Sigmoid colon (tissue), 4 donors: ENCODE measurements around the gene NPTN.

Experiments used
- EP300 ChIP-seq, 4 donors: sonication (generic); formaldehyde crosslinking; IDR thresholded peaks; one replicate each; pipeline ENCODE4 v1.6.1; 2017; ENCODE audit warnings: antibody characterized with exemption in 4 of 4
- POLR2A ChIP-seq, 2 donors: fragments of 450-650 bp; IDR thresholded peaks; one replicate each; pipeline ENCODE4 v1.6.1; 2016; ENCODE audit warnings: antibody characterized with exemption in 2 of 2, mild to moderate bottlenecking in 2 of 2, moderate library complexity in 2 of 2
- TF ChIP-seq, protein P1 (sequence below), 4 experiments: fragments of 450-650 bp in 3 of 4; fragments of 200-600 bp in 1 of 4; IDR thresholded peaks; one replicate each; pipeline ENCODE4 v1.5.1; 2016 to 2019; ENCODE audit warnings: antibody characterized with exemption in 4 of 4, mild to moderate bottlenecking in 3 of 4, moderate library complexity in 2 of 4

DNA sequence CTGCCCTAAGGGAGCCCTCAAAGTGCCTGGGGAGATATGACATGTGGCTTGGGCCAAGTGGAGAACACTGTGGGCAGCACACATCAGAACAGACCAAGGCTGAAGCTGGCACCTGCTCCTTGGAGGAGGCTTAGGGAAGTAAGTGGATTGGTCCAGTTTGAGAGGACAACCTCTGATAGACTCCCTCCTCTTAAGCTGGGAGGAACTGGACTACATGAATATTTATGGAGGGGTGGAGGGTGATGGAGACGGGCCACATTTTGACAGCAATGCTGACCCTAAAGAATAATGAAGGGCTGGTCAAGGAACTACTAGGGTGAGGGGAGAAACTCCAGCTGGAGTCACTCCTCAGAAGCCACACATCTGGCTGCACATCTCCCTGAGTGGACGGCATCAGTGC, 44.5 kb upstream of the NPTN start:
- TF ChIP-seq, protein P1, sequence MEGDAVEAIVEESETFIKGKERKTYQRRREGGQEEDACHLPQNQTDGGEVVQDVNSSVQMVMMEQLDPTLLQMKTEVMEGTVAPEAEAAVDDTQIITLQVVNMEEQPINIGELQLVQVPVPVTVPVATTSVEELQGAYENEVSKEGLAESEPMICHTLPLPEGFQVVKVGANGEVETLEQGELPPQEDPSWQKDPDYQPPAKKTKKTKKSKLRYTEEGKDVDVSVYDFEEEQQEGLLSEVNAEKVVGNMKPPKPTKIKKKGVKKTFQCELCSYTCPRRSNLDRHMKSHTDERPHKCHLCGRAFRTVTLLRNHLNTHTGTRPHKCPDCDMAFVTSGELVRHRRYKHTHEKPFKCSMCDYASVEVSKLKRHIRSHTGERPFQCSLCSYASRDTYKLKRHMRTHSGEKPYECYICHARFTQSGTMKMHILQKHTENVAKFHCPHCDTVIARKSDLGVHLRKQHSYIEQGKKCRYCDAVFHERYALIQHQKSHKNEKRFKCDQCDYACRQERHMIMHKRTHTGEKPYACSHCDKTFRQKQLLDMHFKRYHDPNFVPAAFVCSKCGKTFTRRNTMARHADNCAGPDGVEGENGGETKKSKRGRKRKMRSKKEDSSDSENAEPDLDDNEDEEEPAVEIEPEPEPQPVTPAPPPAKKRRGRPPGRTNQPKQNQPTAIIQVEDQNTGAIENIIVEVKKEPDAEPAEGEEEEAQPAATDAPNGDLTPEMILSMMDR (IDR thresholded peaks at IDR 0.05) = no peak
- TF ChIP-seq POLR2A (IDR thresholded peaks at IDR 0.05) (no peak), EP300 (IDR thresholded peaks at IDR 0.05) (no peak)
